Pancreas (tissue), 10 donors: ENCODE data around the gene SDC3. TPM values are rescaled to one million over a fixed set of nuclear protein-coding genes. Genes with fewer than 3 reads are reported as not detected.
A peak's percentile ranks its signal among the peaks of the same experiment; 100 is the strongest.
"Not testable (repeated sequence)": the region's sequence is repeated elsewhere in the genome, so short reads cannot be mapped to it uniquely, and the experiment has no call there.

ENCODE experiments used
- ATAC-seq, 4 donors: fragments of 200-7000 bp; cut with Tn5 transposase; one replicate each; pipeline versions ENCODE4 v1.8.0 to v1.9.1; 2020; ENCODE audit warnings: mild to moderate bottlenecking in 4 of 4, moderate library complexity in 4 of 4
- DNase-seq, 6 donors: peaks; one replicate each; pipeline ENCODE4 v3.0.0-alpha.2; 2020
- FAIRE-seq: peaks from 2 replicates; lab custom pipeline; 2012; peaks lifted over from hg19 to GRCh38; lab: Jason Lieb, UNC
- H3K27ac ChIP-seq, 4 donors: fragments of 200-600 bp; sonication (generic); 1 replicate in 3 of 4; 2 replicates in 1 of 4; pipeline versions ENCODE4 v1.5.0 to v1.8.0; 2020
- H3K27me3 ChIP-seq, 4 donors: fragments of 200-600 bp; one replicate each; pipeline ENCODE4 v1.8.0; 2021
- H3K36me3 ChIP-seq, 3 donors: fragments of 200-600 bp; sonication (generic) in 1 of 3; one replicate each; pipeline versions ENCODE4 v1.5.0 to v1.8.0; 2020 to 2021
- H3K4me1 ChIP-seq, 3 donors: fragments of 200-600 bp; one replicate each; pipeline ENCODE4 v1.8.0; 2021
- H3K4me3 ChIP-seq, 4 donors: fragments of 200-600 bp; sonication (generic) in 2 of 4; one replicate each; pipeline versions ENCODE4 v1.5.0 to v1.8.0; 2020 to 2021
- H3K9me3 ChIP-seq, 4 donors: fragments of 200-600 bp; one replicate each; pipeline ENCODE4 v1.8.0; 2021
- CTCF ChIP-seq, 4 donors: fragments of 200-600 bp; sonication (generic) in 3 of 4; IDR thresholded peaks; one replicate each; pipeline versions ENCODE4 v1.5.0 to v1.8.0; 2021; ENCODE audit warnings: antibody characterized with exemption in 4 of 4
- WGBS, 2 donors: extraction: QIAGEN DNeasy Blood & Tissue Kit; methylation state at CpG; one replicate each; pipeline ENCODE4 v1.1.7; 2013; 5-methylcytosine and 5-hydroxymethylcytosine counted together
- intact Hi-C, 3 donors: fragments of 100-400 bp; cut with DNase I; formaldehyde crosslinking; loops; one replicate each; pipeline versions ENCODE4 v1.11.1 to v1.14.2; 2022
- polyA plus RNA-seq, 2 donors: library from polyadenylated mRNA; stranded (reverse); fragments of 200-250 nt; gene quantifications; one replicate each; pipeline ENCODE4 v1.2.3, GENCODE V29; 2013
- total RNA-seq, 6 donors: library from RNA; stranded (reverse); fragmentation: NEBNext Ultra II Directional in 4 of 6; extraction: Animal tissue kit (Norgen Biotek cat#: 25700) in 4 of 6; gene quantifications; one replicate each; pipeline versions ENCODE4 v1.2.1 to v1.2.4, GENCODE V29; 2021 to 2023
- donor health status: healthy with polysubstance abuse.
- donor health status: DM: no; HTN: no; CAD: no; lungs with moderate emphysema.
- donor health status: DM: no; HTN: no; CAD: no.
- donor health status: control.
- donor health status: control.
- donor health status: Bipolar disorder and iron deficiency.
- donor health status: DM: yes; HTN: yes; CAD: no.
- donor health status: DM: no; HTN: no; CAD: no.
- donor health status: DM: no; HTN: no; CAD: no.
- donor health status: DM: yes; HTN: yes; CAD: no.

The SDC3 gene
- total and polyA plus RNA-seq, 8 donors = 4.2 to 18.9 (median 7.6) TPM

DNA sequence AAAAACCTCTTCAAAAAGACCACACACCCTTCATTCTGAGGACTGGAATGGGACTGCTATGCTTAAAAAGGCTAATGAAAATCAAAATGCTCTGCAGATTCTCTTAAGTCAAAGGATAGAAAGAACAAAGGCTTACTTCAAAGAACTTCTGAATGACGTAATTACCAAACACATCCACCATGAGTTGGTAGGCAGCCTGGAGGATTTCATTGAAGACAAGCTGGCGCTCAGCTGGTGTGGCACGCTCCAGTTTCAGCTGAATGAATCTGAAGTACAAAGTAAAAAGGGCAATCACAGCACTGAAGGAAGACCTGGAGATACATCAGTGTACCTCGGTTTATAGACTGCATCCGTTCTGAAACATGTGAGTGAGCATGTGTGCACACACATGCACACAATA lies 43.5 kb upstream of the SDC3 start:
- H3K27ac ChIP-seq = no peak overlapping the region
- no peaks in the 10 kb centered on the region for H3K9me3 ChIP-seq
- no peak for TF ChIP-seq CTCF (IDR thresholded peaks at IDR 0.05)
- FAIRE-seq (no peak), ATAC-seq (no peak), DNase-seq (no peak)
- H3K36me3 ChIP-seq = peaks cover 0 to 51% (median 14%) of the 10 kb centered on the region in 3 donors
- H3K4me3 ChIP-seq = no peak overlapping the region
- no peaks in the 10 kb centered on the region for H3K27me3 ChIP-seq
- 89 to 90% methylated on average over 5 of the region's 5 CpGs for WGBS, 2 donors
- no peaks in the 10 kb centered on the region for H3K4me1 ChIP-seq
- intact Hi-C loops = no loop called here

DNA sequence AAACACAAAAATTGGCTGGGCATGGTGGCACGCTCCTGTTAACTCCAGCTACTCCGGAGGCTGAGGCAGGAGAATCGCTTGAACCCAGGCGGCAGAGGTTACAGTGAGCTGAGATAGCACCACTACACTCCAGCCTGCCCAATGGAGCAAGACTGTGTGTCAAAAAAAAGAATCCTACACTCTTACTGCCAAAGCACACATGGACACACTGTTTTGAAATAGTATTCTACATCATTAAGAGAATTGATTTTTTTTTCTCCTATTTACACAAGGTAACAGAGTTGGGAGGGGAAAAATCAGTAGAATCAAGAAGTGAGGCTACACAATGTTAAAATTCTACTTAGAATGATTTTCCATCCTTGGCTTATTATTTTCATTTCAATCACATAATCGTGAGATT lies 42.1 kb upstream of the SDC3 start:
- Histone ChIP-seq H3K4me3 (no peak overlapping the region), H3K9me3 (no peaks in the 10 kb centered on the region), H3K27me3 (no peaks in the 10 kb centered on the region), H3K27ac (no peak overlapping the region), H3K36me3 (peaks cover 0 to 54% (median 14%) of the 10 kb centered on the region in 3 donors), H3K4me1 (no peaks in the 10 kb centered on the region)
- intact Hi-C loops = no loop called here
- FAIRE-seq (no peak), ATAC-seq (peak in 2 of 4 donors; percentile 38 to 48), DNase-seq (no peak)
- TF ChIP-seq CTCF (IDR thresholded peaks at IDR 0.05) = no peak
- 78 to 79% methylated on average over 5 of the region's 5 CpGs for WGBS, 2 donors

GRCh38 chr1:30950053-30950452 lies 41.5 kb upstream of the SDC3 start:
- no peak for TF ChIP-seq CTCF (IDR thresholded peaks at IDR 0.05)
- ATAC-seq (peak in 3 of 4 donors; percentile 24 to 54 (median 34)), DNase-seq (no peak), FAIRE-seq (no peak)
- Histone ChIP-seq H3K4me1 (no peaks in the 10 kb centered on the region), H3K9me3 (no peaks in the 10 kb centered on the region), H3K4me3 (no peak overlapping the region), H3K27ac (no peak overlapping the region), H3K27me3 (no peaks in the 10 kb centered on the region), H3K36me3 (peaks cover 0 to 60% (median 15%) of the 10 kb centered on the region in 3 donors)
- intact Hi-C loops = no loop called here
- 63 to 65% methylated on average over 5 of the region's 5 CpGs for WGBS, 2 donors

DNA sequence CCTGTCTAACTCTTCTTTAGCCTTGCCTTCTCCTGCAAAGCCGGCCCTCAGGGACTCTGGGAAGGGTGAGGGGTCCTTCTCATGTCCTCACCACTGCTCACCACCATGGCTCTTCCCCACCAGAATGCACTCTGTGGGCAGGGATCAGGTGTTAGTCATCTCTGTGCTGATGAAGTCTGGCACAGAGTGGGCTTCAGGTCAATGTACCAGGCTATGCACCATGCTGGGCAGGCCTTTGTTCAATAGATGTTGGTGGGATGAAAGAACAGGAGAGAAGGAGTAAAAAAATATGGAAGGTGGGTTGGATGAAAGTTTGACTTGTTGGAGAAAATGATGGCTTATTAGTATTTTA lies 40.9 kb upstream of the SDC3 start:
- H3K9me3 ChIP-seq, H3K27ac ChIP-seq, FAIRE-seq, intact Hi-C loops, H3K4me1 ChIP-seq, H3K27me3 ChIP-seq, H3K4me3 ChIP-seq, DNase-seq: not testable (repeated sequence)
- H3K36me3 ChIP-seq = peaks cover 0 to 63% (median 18%) of the 10 kb centered on the region in 3 donors
- peak in 1 of 4 donors; percentile 21 for ATAC-seq
- no CpG with 5 or more reads among the region's 1 CpG for WGBS, 2 donors

GRCh38 chr1:30948813-30949486 lies 40.4 kb upstream of the SDC3 start:
- H3K27me3 ChIP-seq, H3K4me1 ChIP-seq, H3K9me3 ChIP-seq, FAIRE-seq, H3K4me3 ChIP-seq, H3K27ac ChIP-seq, DNase-seq, intact Hi-C loops: not testable (repeated sequence)
- 14 to 32% methylated on average over 1 of the region's 5 CpGs for WGBS, 2 donors
- ATAC-seq = peak in 1 of 4 donors; percentile 9
- H3K36me3 ChIP-seq = peaks cover 0 to 60% (median 18%) of the 10 kb centered on the region in 3 donors

- H3K36me3 ChIP-seq = peaks cover 0 to 54% (median 18%) of the 10 kb centered on the region in 3 donors
- no peak for TF ChIP-seq CTCF (IDR thresholded peaks at IDR 0.05)
- no peak overlapping the region for H3K27ac ChIP-seq
- H3K4me3 ChIP-seq = no peak overlapping the region
- H3K27me3 ChIP-seq = no peaks in the 10 kb centered on the region
- intact Hi-C loops = no loop called here
- no peak for DNase-seq
- H3K9me3 ChIP-seq = no peaks in the 10 kb centered on the region
- H3K4me1 ChIP-seq = no peaks in the 10 kb centered on the region
- 89 to 93% methylated on average over 3 of the region's 3 CpGs for WGBS, 2 donors
- no peak for FAIRE-seq
- ATAC-seq = no peak
These were observed 39.7 kb upstream of the SDC3 start for GRCh38 chr1:30948278-30948677.
